OCI-LY3 (cell line): ENCODE data around the gene IL6.

Source experiments
- CTCF ChIP-seq: fragments of 200-600, 300-600 bp; sonication (generic); IDR thresholded peaks from 2 replicates; pipeline ENCODE4 v1.5.1; 2014; ENCODE audit warnings: antibody characterized with exemption, low read length, low read depth
- EZH2phosphoT487 ChIP-seq: fragments of 200-600 bp; shearing (Covaris generic); IDR thresholded peaks from 2 replicates; pipeline ENCODE4 v1.6.1; 2018; ENCODE audit warnings: antibody characterized with exemption, mixed run types, low read depth

GRCh38 chr7:22730066-22730710 lies 3.2 kb downstream of the IL6 start:
- TF ChIP-seq CTCF (no peak), EZH2phosphoT487 (no peak)
